Measurements from ENCODE around the gene KPNA3. TPM values are rescaled to one million over a fixed set of nuclear protein-coding genes. Genes with fewer than 3 reads are reported as not detected.
A peak's percentile ranks its signal among the peaks of the same experiment; 100 is the strongest.
"Not testable (repeated sequence)": the region's sequence is repeated elsewhere in the genome, so short reads cannot be mapped to it uniquely, and the experiment has no call there.

Gene KPNA3
- total RNA-seq: 26.4 TPM

GRCh38 chr13:49792550-49793324 is at the start of gene KPNA3:
KPNA3 (minus strand) TSS chr13:49792682; CDS start chr13:49792506, 176 bp downstream.
- DNase-seq (ENCODE audit: low spot score): peak; percentile 97

- DNase-seq (ENCODE audit: low spot score): no peak
These were observed 49.5 kb upstream of the KPNA3 start for GRCh38 chr13:49841964-49842363.

- no peak for DNase-seq (ENCODE audit: low spot score)
These were observed 48.2 kb upstream of the KPNA3 start for GRCh38 chr13:49840675-49841074.

GRCh38 chr13:49840266-49840665 is 47.8 kb upstream of the KPNA3 start:
- no peak for DNase-seq (ENCODE audit: low spot score)

- no peak for DNase-seq (ENCODE audit: low spot score)
These were observed 46.5 kb upstream of the KPNA3 start for GRCh38 chr13:49838989-49839388.

GRCh38 chr13:49836516-49836915 is 44.0 kb upstream of the KPNA3 start:
- DNase-seq (ENCODE audit: low spot score): no peak

- DNase-seq (ENCODE audit: low spot score): no peak
These were observed 40.9 kb upstream of the KPNA3 start for GRCh38 chr13:49833402-49833801.

- no peak for DNase-seq (ENCODE audit: low spot score)
These were observed 39.0 kb upstream of the KPNA3 start for GRCh38 chr13:49831455-49831854.

GRCh38 chr13:49830721-49831120 is 38.2 kb upstream of the KPNA3 start:
- no peak for DNase-seq (ENCODE audit: low spot score)

- no peak for DNase-seq (ENCODE audit: low spot score)
These were observed 37.2 kb upstream of the KPNA3 start for GRCh38 chr13:49829715-49830114.

GRCh38 chr13:49828453-49828852 is 36.0 kb upstream of the KPNA3 start:
- DNase-seq (ENCODE audit: low spot score): no peak

- no peak for DNase-seq (ENCODE audit: low spot score)
These were observed 35.4 kb upstream of the KPNA3 start for GRCh38 chr13:49827891-49828290.

- no peak for DNase-seq (ENCODE audit: low spot score)
These were observed 34.9 kb upstream of the KPNA3 start for GRCh38 chr13:49827336-49827735.

- DNase-seq (ENCODE audit: low spot score): no peak
These were observed 28.9 kb upstream of the KPNA3 start for GRCh38 chr13:49821216-49822009.

GRCh38 chr13:49820591-49821215 is 28.2 kb upstream of the KPNA3 start:
- no peak for DNase-seq (ENCODE audit: low spot score)

GRCh38 chr13:49816047-49816446 is 23.6 kb upstream of the KPNA3 start:
- DNase-seq (ENCODE audit: low spot score): not testable (repeated sequence)

GRCh38 chr13:49814551-49815270 is 22.2 kb upstream of the KPNA3 start:
- no peak for DNase-seq (ENCODE audit: low spot score)

GRCh38 chr13:49812812-49813211 is 20.3 kb upstream of the KPNA3 start:
- DNase-seq (ENCODE audit: low spot score): no peak

- no peak for DNase-seq (ENCODE audit: low spot score)
These were observed 19.0 kb upstream of the KPNA3 start for GRCh38 chr13:49811527-49811908.

- DNase-seq (ENCODE audit: low spot score): no peak
These were observed 18.4 kb upstream of the KPNA3 start for GRCh38 chr13:49810567-49811526.

- no peak for DNase-seq (ENCODE audit: low spot score)
These were observed 15.2 kb upstream of the KPNA3 start for GRCh38 chr13:49807681-49808080.

Measured in ureter (tissue), 1 donor.